G401 (cell line): ENCODE results near the gene PMVK. TPM values are rescaled to one million over a fixed set of nuclear protein-coding genes. Genes with fewer than 3 reads are reported as not detected.

Source experiments
- DNase-seq: peaks from one replicate; pipeline ENCODE4 v3.0.0-alpha.2; 2015; ENCODE audit warnings: low spot score
- in situ Hi-C: cut with HindIII; loops from 2 replicates; pipeline ENCODE4 v1.10.0; 2016; ENCODE audit warnings: low sequenced_read_pairs, mixed read lengths
- total RNA-seq: library from RNA; depleted of rRNA; stranded (reverse); fragments of >200 nt; shearing (Covaris generic); gene quantifications from 2 replicates; pipeline ENCODE4 v1.2.3, GENCODE V29; 2014

The PMVK gene
- total RNA-seq, 1 experiment from 2014 or later: 70.3 TPM

DNA sequence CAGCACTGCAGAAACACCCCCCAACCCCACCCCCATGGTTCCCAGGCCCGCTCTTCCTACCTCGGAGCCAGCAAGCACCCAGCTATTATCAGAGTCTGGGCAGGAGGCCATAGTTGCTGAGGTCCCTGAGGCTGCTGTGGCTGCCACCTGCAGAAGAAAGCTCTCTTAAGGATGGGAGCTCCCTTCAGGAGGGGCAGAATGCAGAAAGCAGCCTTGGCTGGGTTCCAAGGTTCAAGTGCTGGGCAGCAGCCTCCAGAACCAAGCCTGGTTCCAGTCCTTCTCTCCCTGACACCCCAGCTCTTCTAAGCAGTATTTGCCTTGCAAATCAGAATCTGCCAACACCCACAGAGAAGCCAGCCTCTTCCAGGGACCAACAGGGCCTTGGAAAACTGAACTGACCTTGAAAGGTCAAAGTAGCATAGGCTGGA is 17.1 kb upstream of the PMVK start:
- in situ Hi-C loops: no loop called here

DNA sequence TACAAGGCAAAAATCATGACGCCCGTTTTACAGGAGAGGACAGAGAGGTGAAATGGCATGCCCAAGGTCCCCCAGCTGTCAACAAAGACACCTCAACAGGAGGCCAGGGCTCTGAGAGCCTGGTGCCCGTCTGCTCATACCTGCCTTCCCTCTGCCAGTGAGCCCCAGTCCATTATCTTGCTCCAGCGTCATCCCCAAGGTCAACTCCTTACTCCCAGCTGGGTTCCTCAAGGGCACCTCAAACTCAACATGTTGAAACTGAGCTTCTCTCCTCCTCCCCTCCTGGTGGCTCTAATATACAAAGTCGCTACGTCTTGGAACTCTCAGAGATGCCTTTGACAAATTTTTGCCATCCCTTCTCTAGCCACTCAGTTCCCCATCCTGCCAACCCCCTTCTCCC is 16.1 kb upstream of the PMVK start:
- no peak for DNase-seq
- in situ Hi-C loops: no loop called here

More for the DNA sequence above, 17.1 kb upstream of the PMVK start:
- DNase-seq: no peak

GRCh38 chr1:154951901-154952657 is 15.6 kb upstream of the PMVK start:
- no peak for DNase-seq
- in situ Hi-C loops: no loop called here

GRCh38 chr1:154948079-154948478 is 11.6 kb upstream of the PMVK start:
- DNase-seq: no peak
- in situ Hi-C loops: no loop called here

GRCh38 chr1:154945962-154946850 is 9.7 kb upstream of the PMVK start:
- in situ Hi-C loops: no loop called here
- DNase-seq: no peak

DNA sequence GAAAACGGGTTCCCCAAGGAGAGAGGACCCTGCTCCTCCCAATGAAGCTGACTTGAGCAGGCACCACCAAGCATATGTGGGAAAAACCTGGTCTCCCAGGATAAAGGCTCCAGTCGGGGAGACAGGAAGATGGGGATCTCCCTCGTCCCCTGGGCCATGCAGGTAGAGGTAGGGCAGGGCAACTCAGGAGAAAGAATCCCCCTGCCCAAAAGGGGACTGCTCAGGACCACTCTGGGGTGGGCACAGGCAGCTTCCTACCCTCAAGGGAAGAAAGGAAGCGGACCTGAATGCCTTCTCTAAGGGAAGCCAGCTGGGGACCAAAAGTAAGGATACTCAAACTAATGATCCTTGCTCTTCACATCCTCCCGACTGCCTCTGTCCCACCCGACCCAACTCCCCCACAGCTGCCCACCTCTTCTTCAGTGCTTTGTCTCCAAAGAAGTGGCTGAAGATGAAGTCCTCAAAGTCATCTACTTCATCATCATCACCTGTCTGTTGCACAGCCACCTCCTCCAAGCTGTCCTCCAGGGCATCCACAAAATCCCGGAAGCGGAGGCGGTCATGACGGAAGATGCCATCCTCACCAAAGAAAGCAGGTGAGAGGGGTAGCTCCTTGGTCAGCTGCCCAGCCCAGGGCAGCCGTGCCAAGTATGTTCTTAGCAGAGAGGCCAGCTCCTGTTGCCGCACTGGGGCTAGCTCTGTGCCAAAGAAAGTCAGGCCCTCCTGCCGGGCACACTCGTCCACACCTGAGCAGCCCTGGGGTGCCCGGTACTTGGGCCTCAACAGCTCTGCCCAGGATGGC is 8.8 kb upstream of the PMVK start:
- in situ Hi-C loops: no loop called here
- DNase-seq: no peak

- no peak for DNase-seq
- in situ Hi-C loops: no loop called here
Measured at GRCh38 chr1:154944401-154945159, 8.1 kb upstream of the PMVK start.

DNA sequence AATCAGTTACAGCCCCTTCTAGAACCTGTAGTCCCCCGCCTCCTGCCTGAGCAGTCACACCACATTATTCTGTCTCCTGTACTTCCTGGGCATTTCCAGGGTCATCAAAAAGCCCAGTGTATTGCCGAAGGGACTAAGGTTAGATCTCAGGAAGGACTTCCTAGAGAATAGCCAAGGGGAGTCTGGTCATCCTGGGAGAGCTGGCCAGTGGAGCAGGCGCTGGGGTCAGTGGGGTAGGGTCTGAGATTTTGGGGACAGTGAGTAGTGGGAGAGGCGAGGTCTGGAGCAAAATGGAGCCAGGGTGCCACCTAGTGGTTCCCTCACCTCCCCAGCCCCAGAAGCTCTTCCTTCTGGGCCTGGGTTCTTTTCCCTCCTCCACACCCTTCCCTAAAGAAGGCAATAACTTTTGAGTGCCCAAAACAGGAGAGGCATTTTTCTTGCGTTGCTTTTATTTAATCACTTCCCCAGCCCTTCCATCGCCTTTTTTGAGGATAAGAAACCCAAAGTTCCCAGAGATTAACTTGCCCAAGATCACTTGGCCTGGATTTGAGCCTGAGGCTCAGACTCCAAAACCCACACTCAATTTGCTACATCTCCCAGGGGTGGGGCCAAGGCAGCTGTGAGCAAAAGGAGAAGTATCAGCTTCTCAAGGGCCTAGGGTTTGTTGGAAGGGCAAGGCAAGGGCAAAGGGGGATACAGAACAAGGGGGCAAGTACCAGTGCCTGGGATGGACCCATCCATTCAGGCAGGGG is 7.3 kb upstream of the PMVK start:
- DNase-seq: no peak
- in situ Hi-C loops: no loop called here

GRCh38 chr1:154941333-154942013 is 5.0 kb upstream of the PMVK start:
- peak; percentile 66 for DNase-seq
- in situ Hi-C loops: no loop called here

GRCh38 chr1:154940651-154941194 is 4.2 kb upstream of the PMVK start:
- no peak for DNase-seq
- in situ Hi-C loops: no loop called here

GRCh38 chr1:154940213-154940560 is 3.7 kb upstream of the PMVK start:
- in situ Hi-C loops: no loop called here
- no peak for DNase-seq

DNA sequence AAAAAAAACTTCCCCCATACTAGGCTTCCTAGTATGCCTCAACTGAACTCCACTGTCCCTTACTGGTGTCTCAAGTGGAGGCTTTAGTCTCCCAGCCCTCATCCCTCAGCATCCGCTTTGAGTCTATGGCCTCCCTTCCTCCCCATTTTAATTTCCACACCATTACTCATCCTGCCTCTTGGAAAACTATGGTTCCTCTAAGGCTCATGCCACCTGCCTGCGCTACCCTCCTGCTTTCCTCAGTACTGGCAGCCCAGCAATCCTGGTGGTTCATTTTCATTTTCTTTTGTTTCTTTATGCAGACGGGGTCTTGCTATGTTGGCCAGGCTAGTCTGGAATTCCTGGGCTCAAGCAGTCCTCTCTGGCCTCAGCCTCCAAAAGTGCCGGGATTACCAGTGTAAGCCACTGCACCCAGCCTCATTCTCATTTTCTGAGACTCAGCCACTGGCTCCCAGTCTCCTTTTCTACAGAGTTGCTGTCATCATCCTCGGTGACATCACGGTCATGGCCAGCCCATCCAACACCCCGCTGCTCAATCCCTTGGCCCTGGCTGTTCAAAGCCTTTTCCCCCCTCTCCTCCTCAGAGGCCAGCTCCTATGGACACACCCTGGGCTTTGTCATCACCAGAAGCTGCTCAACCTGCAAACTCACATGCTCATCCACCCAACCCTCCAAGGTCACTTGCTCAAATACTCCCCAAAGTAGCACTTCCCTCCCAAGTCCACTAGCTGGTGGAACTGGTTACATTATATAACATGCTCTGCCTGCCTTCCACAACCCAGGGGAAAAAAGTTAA is 2.3 kb upstream of the PMVK start:
- in situ Hi-C loops: no loop called here
- no peak for DNase-seq

- DNase-seq: no peak
- in situ Hi-C loops: no loop called here
Measured at GRCh38 chr1:154937988-154938386, 1.5 kb upstream of the PMVK start.

DNA sequence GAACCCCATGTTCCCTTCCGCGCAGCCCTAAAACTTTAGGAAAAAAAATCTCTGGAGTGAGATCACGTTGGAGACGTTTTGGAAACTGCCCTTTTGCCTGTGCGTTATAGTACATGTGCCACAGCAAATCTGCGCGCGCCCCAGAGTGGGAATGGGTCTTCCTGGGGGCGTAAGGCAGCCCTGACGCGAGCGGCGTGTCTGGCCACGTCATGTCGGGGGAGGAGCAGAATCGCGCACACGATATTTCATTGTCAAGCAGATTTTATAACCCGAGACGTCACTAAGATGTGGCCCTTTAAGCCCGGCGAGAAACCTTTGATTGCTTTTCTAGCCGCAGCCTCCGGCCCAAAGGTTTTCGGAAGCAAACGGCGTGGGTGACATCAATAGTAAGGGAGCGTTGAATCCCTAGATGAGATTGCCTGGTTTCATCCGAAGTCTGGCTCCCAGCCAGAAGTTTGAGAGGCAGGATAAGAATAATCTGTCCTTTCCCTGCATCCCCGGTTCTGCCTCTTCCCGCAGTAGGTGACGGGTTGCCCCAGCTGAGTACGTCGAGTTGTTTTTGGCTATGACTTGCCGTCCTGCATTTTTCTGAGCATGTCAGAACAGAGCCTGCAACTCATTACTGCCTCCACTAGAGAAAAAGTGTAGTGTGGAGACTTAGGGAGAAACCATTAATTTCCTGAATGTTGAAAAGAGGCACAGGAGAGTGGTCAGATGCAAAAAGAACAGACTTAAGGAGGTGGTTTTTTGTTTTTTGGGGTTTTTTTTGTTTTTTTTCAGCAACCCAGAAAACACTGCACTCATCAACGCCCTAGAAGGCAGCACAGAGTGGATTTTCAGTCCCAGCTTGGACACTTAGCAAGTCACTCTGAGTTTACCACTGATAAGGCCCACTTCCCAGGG is 817 bp upstream of the PMVK start:
- in situ Hi-C loops: no loop called here
- DNase-seq: peak; percentile 97

GRCh38 chr1:154935749-154936554 is 567 bp downstream of the PMVK start:
- in situ Hi-C loops: no loop called here

More at GRCh38 chr1:154935749-154936554, 567 bp downstream of the PMVK start:
- no peak for DNase-seq
